ENCODE measurements around the gene CLIP2.
"Not testable (repeated sequence)": the region's sequence is repeated elsewhere in the genome, so short reads cannot be mapped to it uniquely, and the experiment has no call there.

CLIP2 gene

GRCh38 chr7:74297516-74298233 is 8.5 kb downstream of the CLIP2 start:
- no peak for DNase-seq (ENCODE audit: low spot score)

GRCh38 chr7:74299401-74299800 is 10.2 kb downstream of the CLIP2 start:
- no peak for DNase-seq (ENCODE audit: low spot score)

- DNase-seq (ENCODE audit: low spot score), result no peak
Observed at GRCh38 chr7:74300926-74301325, 11.7 kb downstream of the CLIP2 start.

- no peak for DNase-seq (ENCODE audit: low spot score)
Observed at GRCh38 chr7:74302745-74303221, 13.6 kb downstream of the CLIP2 start.

GRCh38 chr7:74304550-74304949 is 15.3 kb downstream of the CLIP2 start:
- no peak for DNase-seq (ENCODE audit: low spot score)

GRCh38 chr7:74306004-74306729 is 17.0 kb downstream of the CLIP2 start:
- no peak for DNase-seq (ENCODE audit: low spot score)

GRCh38 chr7:74306730-74307469 is 17.7 kb downstream of the CLIP2 start:
- DNase-seq (ENCODE audit: low spot score), result peak; percentile 85

GRCh38 chr7:74307738-74308505 is 18.7 kb downstream of the CLIP2 start:
- no peak for DNase-seq (ENCODE audit: low spot score)

- DNase-seq (ENCODE audit: low spot score), result no peak
Observed at GRCh38 chr7:74309181-74309580, 20.0 kb downstream of the CLIP2 start.

GRCh38 chr7:74311305-74311744 is 22.1 kb downstream of the CLIP2 start:
- DNase-seq (ENCODE audit: low spot score), result no peak

- no peak for DNase-seq (ENCODE audit: low spot score)
Observed at GRCh38 chr7:74312418-74313028, 23.3 kb downstream of the CLIP2 start.

GRCh38 chr7:74315891-74316290 is 26.7 kb downstream of the CLIP2 start:
- not testable (repeated sequence) for DNase-seq (ENCODE audit: low spot score)

GRCh38 chr7:74317146-74317782 is 28.1 kb downstream of the CLIP2 start:
- no peak for DNase-seq (ENCODE audit: low spot score)

GRCh38 chr7:74318043-74318442 is 28.8 kb downstream of the CLIP2 start:
- DNase-seq (ENCODE audit: low spot score), result no peak

GRCh38 chr7:74320645-74321221 is 31.5 kb downstream of the CLIP2 start:
- DNase-seq (ENCODE audit: low spot score), result no peak

- DNase-seq (ENCODE audit: low spot score), result not testable (repeated sequence)
Observed at GRCh38 chr7:74322892-74323291, 33.7 kb downstream of the CLIP2 start.

GRCh38 chr7:74324531-74325209 is 35.5 kb downstream of the CLIP2 start:
- no peak for DNase-seq (ENCODE audit: low spot score)

GRCh38 chr7:74325210-74325565 is 36.0 kb downstream of the CLIP2 start:
- DNase-seq (ENCODE audit: low spot score), result no peak

- no peak for DNase-seq (ENCODE audit: low spot score)
Observed at GRCh38 chr7:74329225-74329624, 40.0 kb downstream of the CLIP2 start.
